Activated naive CD8-positive, alpha-beta T cell treated with anti-CD3 and anti-CD28 coated beads, Interleukin-2, amount 10 ng/mL, durations not matched to agents 7 days and 5 days (primary cell): Measurements from ENCODE around the gene KCNJ4. TPM values are rescaled to one million over a fixed set of nuclear protein-coding genes. Genes with fewer than 3 reads are reported as not detected.

Source experiments
- ATAC-seq: fragments of 150-1000 bp; cut with Tn5 transposase; one replicate; pipeline ENCODE4 v1.10.0; 2021; ENCODE audit warnings: low read depth, moderate library complexity
- POLR2A ChIA-PET: fragments of 350-600 bp; sonication (Branson Sonifier 250); formaldehyde crosslinking; loops from one replicate; lab custom pipeline; 2021; ENCODE audit warnings: antibody characterized with exemption; lab: Charles Lee
- DNase-seq: peaks from one replicate; pipeline ENCODE4 v3.0.0; 2021
- H3K27ac Mint-ChIP-seq: one replicate; pipeline ENCODE4 v1.8.0; 2022; ENCODE audit warnings: mild to moderate bottlenecking, mixed read lengths
- H3K27me3 Mint-ChIP-seq: one replicate; pipeline ENCODE4 v1.8.0; 2022; ENCODE audit warnings: mild to moderate bottlenecking, moderate library complexity, mixed read lengths
- H3K36me3 Mint-ChIP-seq: one replicate; pipeline ENCODE4 v1.8.0; 2021; ENCODE audit warnings: mild to moderate bottlenecking, mixed read lengths
- H3K4me1 Mint-ChIP-seq: one replicate; pipeline ENCODE4 v1.8.0; 2021; ENCODE audit warnings: mixed read lengths
- H3K4me3 Mint-ChIP-seq: one replicate; pipeline ENCODE4 v1.8.0; 2022; ENCODE audit warnings: mild to moderate bottlenecking, moderate library complexity, mixed read lengths
- H3K9me3 Mint-ChIP-seq: one replicate; pipeline ENCODE4 v1.8.0; 2021; ENCODE audit warnings: mixed read lengths
- total RNA-seq, 2 experiments: library from RNA; stranded (reverse); gene quantifications; one replicate each; pipeline ENCODE4 v1.2.3, GENCODE V29; 2021

Gene KCNJ4
- total RNA-seq, 2 experiments from 2014 or later: not detected

GRCh38 chr22:38467904-38468442 lies 13.0 kb upstream of the KCNJ4 start, which contains the start of gene KDELR3:
TSS of gene KDELR3 (plus strand) at chr22:38468096. CDS start at chr22:38468234, 138 bp downstream.
- H3K4me3 Mint-ChIP-seq: peak within 1 kb of the TSS; percentile 77
- DNase-seq: peak; percentile 77
- peaks cover 44% of the 10 kb centered on the region for H3K27me3 Mint-ChIP-seq
- H3K4me1 Mint-ChIP-seq: peaks cover 13% of the 10 kb centered on the region
- H3K27ac Mint-ChIP-seq: peak within 1 kb of the TSS; percentile 76
- H3K36me3 Mint-ChIP-seq: no peaks in the 10 kb centered on the region
- H3K9me3 Mint-ChIP-seq: no peaks in the 10 kb centered on the region
- POLR2A ChIA-PET: interaction anchor here (0.6 to 1.4 kb wide), 2 partner anchors 14 to 50 kb away, joined by 3 read pairs; no protein-coding TSS in a partner anchor
- ATAC-seq: peak; percentile 90

- ATAC-seq: no peak
- peaks cover 48% of the 10 kb centered on the region for H3K27me3 Mint-ChIP-seq
- H3K9me3 Mint-ChIP-seq: no peaks in the 10 kb centered on the region
- peak overlapping the region; percentile 76 for H3K27ac Mint-ChIP-seq
- no peaks in the 10 kb centered on the region for H3K36me3 Mint-ChIP-seq
- no peak for DNase-seq
- peak overlapping the region; percentile 77 for H3K4me3 Mint-ChIP-seq
- H3K4me1 Mint-ChIP-seq: peaks cover 13% of the 10 kb centered on the region
- POLR2A ChIA-PET: interaction anchor here (1.4 kb wide), 1 partner anchor 15 kb away, joined by 3 read pairs; no protein-coding TSS in a partner anchor
Measured at GRCh38 chr22:38467438-38467903, 12.5 kb upstream of the KCNJ4 start.

- no peak overlapping the region for H3K27ac Mint-ChIP-seq
- ATAC-seq: no peak
- DNase-seq: no peak
- H3K36me3 Mint-ChIP-seq: no peaks in the 10 kb centered on the region
- no peaks in the 10 kb centered on the region for H3K9me3 Mint-ChIP-seq
- no peak overlapping the region for H3K4me3 Mint-ChIP-seq
- H3K4me1 Mint-ChIP-seq: peaks cover 16% of the 10 kb centered on the region
- POLR2A ChIA-PET: no interaction called here
- peaks cover 61% of the 10 kb centered on the region for H3K27me3 Mint-ChIP-seq
Measured at GRCh38 chr22:38465673-38466490, 10.9 kb upstream of the KCNJ4 start.

- Mint-ChIP-seq H3K9me3 (no peaks in the 10 kb centered on the region), H3K36me3 (no peaks in the 10 kb centered on the region), H3K27ac (no peak overlapping the region), H3K4me1 (peaks cover 16% of the 10 kb centered on the region), H3K27me3 (peaks cover 68% of the 10 kb centered on the region), H3K4me3 (no peak overlapping the region)
- DNase-seq (no peak), ATAC-seq (no peak)
- POLR2A ChIA-PET: no interaction called here
Measured at GRCh38 chr22:38464992-38465672, 10.1 kb upstream of the KCNJ4 start.

GRCh38 chr22:38462960-38463784 lies 8.2 kb upstream of the KCNJ4 start:
- Mint-ChIP-seq H3K4me1 (peaks cover 14% of the 10 kb centered on the region), H3K4me3 (no peak overlapping the region), H3K27ac (no peak overlapping the region), H3K27me3 (peaks cover 82% of the 10 kb centered on the region), H3K36me3 (no peaks in the 10 kb centered on the region), H3K9me3 (no peaks in the 10 kb centered on the region)
- ATAC-seq: no peak
- no peak for DNase-seq
- POLR2A ChIA-PET: no interaction called here

GRCh38 chr22:38461414-38462081 lies 6.5 kb upstream of the KCNJ4 start:
- Mint-ChIP-seq H3K36me3 (no peaks in the 10 kb centered on the region), H3K4me3 (peak overlapping the region; percentile 29), H3K27ac (no peak overlapping the region), H3K9me3 (no peaks in the 10 kb centered on the region), H3K27me3 (peaks cover 87% of the 10 kb centered on the region), H3K4me1 (peaks cover 7% of the 10 kb centered on the region)
- POLR2A ChIA-PET: no interaction called here
- DNase-seq (peak; percentile 79), ATAC-seq (peak; percentile 79)

GRCh38 chr22:38461057-38461413 lies 6.0 kb upstream of the KCNJ4 start:
- no peak overlapping the region for H3K4me3 Mint-ChIP-seq
- H3K9me3 Mint-ChIP-seq: no peaks in the 10 kb centered on the region
- ATAC-seq (peak; percentile 16), DNase-seq (no peak)
- H3K4me1 Mint-ChIP-seq: peaks cover 7% of the 10 kb centered on the region
- POLR2A ChIA-PET: no interaction called here
- no peak overlapping the region for H3K27ac Mint-ChIP-seq
- H3K27me3 Mint-ChIP-seq: peaks cover 87% of the 10 kb centered on the region
- no peaks in the 10 kb centered on the region for H3K36me3 Mint-ChIP-seq

- H3K27me3 Mint-ChIP-seq: peaks cover 82% of the 10 kb centered on the region
- H3K4me1 Mint-ChIP-seq: peaks cover 6% of the 10 kb centered on the region
- ATAC-seq (no peak), DNase-seq (no peak)
- H3K9me3 Mint-ChIP-seq: no peaks in the 10 kb centered on the region
- POLR2A ChIA-PET: no interaction called here
- no peaks in the 10 kb centered on the region for H3K36me3 Mint-ChIP-seq
- H3K4me3 Mint-ChIP-seq: no peak overlapping the region
- no peak overlapping the region for H3K27ac Mint-ChIP-seq
Measured at GRCh38 chr22:38460426-38460840, 5.4 kb upstream of the KCNJ4 start.

GRCh38 chr22:38456841-38457699 lies 2.1 kb upstream of the KCNJ4 start:
- DNase-seq (no peak), ATAC-seq (no peak)
- no peak overlapping the region for H3K4me3 Mint-ChIP-seq
- H3K36me3 Mint-ChIP-seq: peaks cover 3% of the 10 kb centered on the region
- H3K27me3 Mint-ChIP-seq: peaks cover 75% of the 10 kb centered on the region
- POLR2A ChIA-PET: no interaction called here
- no peak overlapping the region for H3K27ac Mint-ChIP-seq
- no peaks in the 10 kb centered on the region for H3K9me3 Mint-ChIP-seq
- peaks cover 7% of the 10 kb centered on the region for H3K4me1 Mint-ChIP-seq

- ATAC-seq (no peak), DNase-seq (no peak)
- no peaks in the 10 kb centered on the region for H3K9me3 Mint-ChIP-seq
- H3K36me3 Mint-ChIP-seq: peaks cover 3% of the 10 kb centered on the region
- peaks cover 4% of the 10 kb centered on the region for H3K4me1 Mint-ChIP-seq
- POLR2A ChIA-PET: no interaction called here
- peaks cover 75% of the 10 kb centered on the region for H3K27me3 Mint-ChIP-seq
- peak overlapping the region; percentile 14 for H3K4me3 Mint-ChIP-seq
- no peak overlapping the region for H3K27ac Mint-ChIP-seq
Measured at GRCh38 chr22:38456272-38456835, 1.4 kb upstream of the KCNJ4 start.

- Mint-ChIP-seq H3K4me1 (peaks cover 4% of the 10 kb centered on the region), H3K4me3 (peak overlapping the region; percentile 6), H3K36me3 (peaks cover 3% of the 10 kb centered on the region), H3K27ac (no peak overlapping the region), H3K9me3 (no peaks in the 10 kb centered on the region), H3K27me3 (peaks cover 75% of the 10 kb centered on the region)
- ATAC-seq (no peak), DNase-seq (no peak)
- POLR2A ChIA-PET: no interaction called here
Measured at GRCh38 chr22:38455530-38456271, 702 bp upstream of the KCNJ4 start.
